ENCODE data around the gene GOT2. TPM values are rescaled to one million over a fixed set of nuclear protein-coding genes. Genes with fewer than 3 reads are reported as not detected.

GOT2 gene
- total and polyA plus RNA-seq, 2 donors (not counting 3 experiments of a cell fraction or from before 2014, with no cell fraction given): 53.4 to 127 TPM

DNA sequence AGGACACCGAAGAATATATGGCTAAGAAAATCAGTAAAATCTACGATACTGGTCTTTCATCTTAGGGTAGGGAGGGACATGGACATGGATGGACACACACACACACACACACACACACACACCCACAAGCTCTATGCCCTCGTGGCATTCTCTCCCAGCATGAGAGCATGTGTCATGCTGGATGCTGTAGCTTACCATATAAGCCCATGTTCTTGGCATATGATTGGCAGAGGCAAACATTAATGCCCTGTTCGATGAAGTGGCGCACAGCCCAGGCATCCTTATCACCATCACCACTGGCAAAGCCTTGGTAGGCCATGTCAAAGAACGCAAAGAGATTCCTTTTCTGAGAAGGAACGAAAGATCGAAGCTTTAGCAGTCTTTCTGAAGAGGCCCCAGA, 17.6 kb downstream of the GOT2 start:
- FAIRE-seq (no peak), DNase-seq (ENCODE audit: low read depth, low spot score) (no peak)
- no peak overlapping the region for H3K4me3 ChIP-seq (replicated peaks in 1 of 3; ENCODE audit: insufficient read depth in 1 of 3, low read depth in 1 of 3, low read length in 3 of 3)
- no peaks in the 10 kb centered on the region for H4K20me1 ChIP-seq (replicated peaks; ENCODE audit: control insufficient read depth, extremely low read depth, insufficient read depth, low read length)
- POLR2A ChIA-PET: no interaction called here
- no TSS peak for BruUV-seq (replicated peaks)
- no peak overlapping the region for H3K9ac ChIP-seq (replicated peaks; ENCODE audit: extremely low read depth, insufficient read depth, low read length)
- TF ChIP-seq FOS (IDR thresholded peaks at IDR 0.05; ENCODE audit: borderline replicate concordance, insufficient read depth, low read length): no peak
- TF ChIP-seq EZH2 (IDR thresholded peaks at IDR 0.05; ENCODE audit: borderline replicate concordance, low read depth, low read length, severe bottlenecking): no peak
- no peak for TF ChIP-seq POLR2A (IDR thresholded peaks at IDR 0.05; ENCODE audit: low read depth, low read length)
- TF ChIP-seq CTCF (IDR thresholded peaks at IDR 0.05; ENCODE audit: extremely low read depth in 1 of 2, insufficient read depth in 1 of 2, low read depth in 1 of 2, low read length in 2 of 2): no peak
- no peak for TF ChIP-seq GATA2 (IDR thresholded peaks at IDR 0.05; ENCODE audit: insufficient read depth, insufficient read length, low read depth, low read length)
- TF ChIP-seq, protein P1, sequence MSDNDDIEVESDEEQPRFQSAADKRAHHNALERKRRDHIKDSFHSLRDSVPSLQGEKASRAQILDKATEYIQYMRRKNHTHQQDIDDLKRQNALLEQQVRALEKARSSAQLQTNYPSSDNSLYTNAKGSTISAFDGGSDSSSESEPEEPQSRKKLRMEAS (IDR thresholded peaks at IDR 0.05; ENCODE audit: insufficient read depth, insufficient read length): no peak
- TF ChIP-seq POLR2AphosphoS5 (IDR thresholded peaks at IDR 0.05; ENCODE audit: insufficient read depth, low read depth, low read length): no peak
- TF ChIP-seq MYC (IDR thresholded peaks at IDR 0.05; ENCODE audit: low read depth, low read length): no peak
- no peak for TF ChIP-seq JUN (IDR thresholded peaks at IDR 0.05; ENCODE audit: borderline replicate concordance, insufficient read depth, insufficient read length, low read depth)
- no peaks in the 10 kb centered on the region for H3K9me1 ChIP-seq (replicated peaks; ENCODE audit: control insufficient read depth, extremely low read depth, insufficient read depth, low read length)
- H3K9me3 ChIP-seq (replicated peaks; ENCODE audit: control insufficient read depth, insufficient read depth, low read length): no peaks in the 10 kb centered on the region
- no peak overlapping the region for H3K27ac ChIP-seq (ENCODE audit: insufficient read depth, low read depth, low read length)
- dilution Hi-C loops (cut with MboI; ENCODE audit: extremely low pct_ligation_motif_present, low sequenced_read_pairs) (no loop called here), intact Hi-C loops (cut with micrococcal nuclease) (no loop called here)
- CTCF ChIA-PET: interaction anchor here (1.1 kb wide), 1 partner anchor 40 kb away, joined by 3 read pairs; no protein-coding TSS in a partner anchor
- peaks cover 2% of the 10 kb centered on the region for H3K79me2 ChIP-seq (ENCODE audit: control insufficient read depth, insufficient read depth, low read length)
- H3K36me3 ChIP-seq (ENCODE audit: control insufficient read depth in 2 of 2, extremely low read depth in 1 of 2, insufficient read depth in 2 of 2, low read length in 2 of 2): peaks cover 21 to 25% of the 10 kb centered on the region in 2 experiments
- H3K4me1 ChIP-seq (ENCODE audit: control insufficient read depth, extremely low read depth, insufficient read depth, low read length): no peaks in the 10 kb centered on the region
- H3K27me3 ChIP-seq (ENCODE audit: control insufficient read depth in 2 of 2, insufficient read depth in 2 of 2, low read length in 2 of 2): no peaks in the 10 kb centered on the region
- no peak overlapping the region for H3K4me2 ChIP-seq (ENCODE audit: insufficient read depth, low read length)
- no peak overlapping the region for H2AFZ ChIP-seq (ENCODE audit: low read depth, low read length)

Measured in endothelial cell of umbilical vein (primary cell).